SU-DHL-6 (cell line): ENCODE results near the gene CARMIL1.

Experiments used
- EZH2phosphoT487 ChIP-seq: fragments of 200-600 bp; sonication (generic), shearing (Covaris generic); conservative IDR thresholded peaks from 2 replicates; pipeline ENCODE4 v1.6.1; 2018; ENCODE audit warnings: mild to moderate bottlenecking, antibody characterized with exemption, low read length, moderate library complexity, mixed read lengths
- TF ChIP-seq, protein P1 (sequence below): fragments of 200-600 bp; sonication (generic); IDR thresholded peaks from one replicate; pipeline ENCODE4 v1.5.1; 2017; ENCODE audit warnings: antibody characterized with exemption, mild to moderate bottlenecking, low read length, moderate library complexity; ENCODE audit not compliant: insufficient read depth, poor library complexity, severe bottlenecking

DNA sequence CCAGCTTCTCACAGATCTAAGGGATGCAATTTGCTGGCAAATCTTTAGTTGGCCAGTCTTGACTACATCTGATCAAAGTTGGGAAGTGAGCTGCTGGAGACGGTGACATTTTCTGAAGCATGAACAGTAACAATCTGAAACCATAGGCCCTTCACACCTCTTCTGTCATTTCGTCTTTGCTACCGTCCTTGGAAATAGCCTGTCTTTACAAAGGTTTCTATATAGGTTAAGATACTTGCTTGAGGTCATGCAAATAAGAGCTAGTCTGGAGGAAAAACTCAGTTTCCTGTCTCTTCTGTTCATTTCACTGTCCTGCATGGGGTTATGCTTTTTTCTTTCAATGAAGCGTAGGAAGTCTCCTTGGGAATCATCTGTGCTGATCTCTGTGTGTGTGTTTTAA is 55.6 kb downstream of the CARMIL1 start:
- TF ChIP-seq, protein P1, sequence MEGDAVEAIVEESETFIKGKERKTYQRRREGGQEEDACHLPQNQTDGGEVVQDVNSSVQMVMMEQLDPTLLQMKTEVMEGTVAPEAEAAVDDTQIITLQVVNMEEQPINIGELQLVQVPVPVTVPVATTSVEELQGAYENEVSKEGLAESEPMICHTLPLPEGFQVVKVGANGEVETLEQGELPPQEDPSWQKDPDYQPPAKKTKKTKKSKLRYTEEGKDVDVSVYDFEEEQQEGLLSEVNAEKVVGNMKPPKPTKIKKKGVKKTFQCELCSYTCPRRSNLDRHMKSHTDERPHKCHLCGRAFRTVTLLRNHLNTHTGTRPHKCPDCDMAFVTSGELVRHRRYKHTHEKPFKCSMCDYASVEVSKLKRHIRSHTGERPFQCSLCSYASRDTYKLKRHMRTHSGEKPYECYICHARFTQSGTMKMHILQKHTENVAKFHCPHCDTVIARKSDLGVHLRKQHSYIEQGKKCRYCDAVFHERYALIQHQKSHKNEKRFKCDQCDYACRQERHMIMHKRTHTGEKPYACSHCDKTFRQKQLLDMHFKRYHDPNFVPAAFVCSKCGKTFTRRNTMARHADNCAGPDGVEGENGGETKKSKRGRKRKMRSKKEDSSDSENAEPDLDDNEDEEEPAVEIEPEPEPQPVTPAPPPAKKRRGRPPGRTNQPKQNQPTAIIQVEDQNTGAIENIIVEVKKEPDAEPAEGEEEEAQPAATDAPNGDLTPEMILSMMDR = no peak
- TF ChIP-seq EZH2phosphoT487 = no peak
